Activated gamma-delta T cell treated with Interleukin-2 at 50 U/mL for 16 hours (primary cell): ENCODE measurements around the gene KCTD17.

ENCODE experiments used
- DNase-seq: peaks from one replicate; pipeline ENCODE4 v3.0.0-alpha.2; 2020

The KCTD17 gene

GRCh38 chr22:37044634-37045625 lies 6.6 kb upstream of the KCTD17 start:
- no peak for DNase-seq

- DNase-seq = no peak
Observed at GRCh38 chr22:37045958-37046357, 5.6 kb upstream of the KCTD17 start.

DNA sequence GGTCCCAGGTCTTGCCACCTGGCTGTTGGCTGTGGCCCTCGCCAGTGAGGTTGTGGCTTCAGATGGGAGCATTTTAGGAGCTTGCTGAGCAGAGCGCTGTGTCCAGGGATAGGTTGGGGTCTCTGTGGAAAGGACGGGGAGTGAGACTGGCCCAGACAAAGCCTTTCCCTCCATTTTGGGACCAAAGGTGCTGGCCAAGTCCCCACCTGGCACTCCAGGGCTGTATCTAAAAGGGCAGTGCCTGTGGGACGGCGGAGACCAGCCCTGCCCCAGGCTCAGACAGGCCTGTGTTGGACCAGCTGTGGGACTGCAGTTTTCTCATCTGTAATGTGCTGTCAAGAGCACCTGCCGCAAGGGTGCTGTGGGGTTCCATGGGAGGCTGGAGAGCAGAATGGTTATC lies 5.0 kb upstream of the KCTD17 start:
- DNase-seq = no peak

DNA sequence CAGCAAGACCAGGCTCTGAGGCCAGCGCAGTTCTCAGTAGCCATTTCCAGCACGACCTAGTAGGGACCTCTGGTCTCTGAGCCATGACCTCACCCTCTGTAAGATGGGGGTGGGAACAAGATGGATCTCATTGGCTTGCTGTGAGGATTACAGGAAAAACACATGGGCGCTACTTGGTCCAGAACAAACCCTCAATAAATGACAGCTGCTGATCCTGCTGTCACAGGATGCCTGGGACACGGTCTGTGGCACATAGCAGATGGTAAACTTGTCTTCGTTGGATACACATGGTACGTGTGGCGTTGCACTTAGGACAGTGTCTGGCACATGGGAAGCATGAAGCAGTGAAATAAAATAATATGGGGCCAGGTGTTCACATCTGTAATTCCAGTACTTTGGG lies 4.5 kb upstream of the KCTD17 start:
- no peak for DNase-seq

DNA sequence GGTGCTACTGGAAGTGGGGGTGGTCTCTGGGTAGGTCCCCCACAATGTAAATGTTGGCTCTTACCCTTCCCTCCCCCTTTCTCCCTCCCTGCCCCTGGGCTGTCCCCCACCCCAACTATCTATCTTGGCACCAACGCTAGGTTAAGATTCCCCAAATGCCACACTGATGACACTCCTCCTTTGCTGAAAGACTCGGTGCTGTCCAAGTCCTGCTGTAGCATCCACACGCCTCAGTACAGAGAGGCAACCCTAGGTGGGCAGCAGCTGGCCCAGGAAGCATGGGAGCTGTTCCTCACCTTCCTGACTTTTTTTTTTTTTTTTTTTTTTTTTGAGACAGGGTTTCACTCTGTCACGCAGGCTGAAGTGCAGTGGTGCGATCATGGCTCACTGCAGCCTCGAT lies 3.4 kb upstream of the KCTD17 start:
- no peak for DNase-seq

GRCh38 chr22:37049224-37049623 lies 2.3 kb upstream of the KCTD17 start:
- DNase-seq = no peak

GRCh38 chr22:37050913-37051312 lies 629 bp upstream of the KCTD17 start:
- DNase-seq = no peak

GRCh38 chr22:37052386-37053309 lies 1.1 kb downstream of the KCTD17 start:
- DNase-seq = no peak

- no peak for DNase-seq
Observed at GRCh38 chr22:37053310-37054055, 1.9 kb downstream of the KCTD17 start.

DNA sequence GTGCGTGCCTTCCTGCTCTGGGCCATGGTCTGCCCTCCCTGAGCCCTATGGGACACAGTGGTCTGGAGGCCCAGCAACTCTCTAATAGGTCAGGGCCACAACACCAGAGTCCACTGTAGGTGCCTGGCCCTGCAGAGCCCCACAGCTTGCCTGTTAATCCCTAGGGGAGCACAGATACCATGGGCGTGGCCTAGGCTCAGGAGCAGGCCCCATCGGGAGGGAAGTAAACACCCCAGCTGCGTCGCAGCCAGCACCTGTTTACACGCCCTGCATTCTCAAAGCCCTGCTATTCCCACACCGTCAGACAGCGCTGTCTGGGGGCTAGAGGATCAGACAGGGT lies 2.5 kb downstream of the KCTD17 start:
- DNase-seq = no peak

- no peak for DNase-seq
Observed at GRCh38 chr22:37054600-37055365, 3.2 kb downstream of the KCTD17 start.

DNA sequence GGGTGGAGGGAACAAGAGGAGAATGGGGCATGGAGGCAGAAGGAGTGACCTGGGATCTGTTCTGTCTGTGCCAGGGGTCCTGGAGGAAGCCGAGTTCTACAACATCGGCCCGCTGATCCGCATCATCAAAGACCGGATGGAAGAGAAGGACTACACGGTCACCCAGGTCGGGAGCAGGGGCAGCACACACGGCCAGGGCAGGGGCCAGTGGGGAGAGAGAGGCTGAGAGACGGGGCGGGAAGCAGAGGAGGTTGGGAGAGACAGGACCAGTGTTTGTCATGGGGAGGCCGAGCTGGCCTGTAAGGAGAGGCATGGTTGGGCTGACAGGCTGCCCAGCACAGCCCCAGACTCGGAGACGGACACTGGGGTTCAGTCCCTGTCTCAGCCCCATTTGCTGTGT lies 4.7 kb downstream of the KCTD17 start:
- no peak for DNase-seq

GRCh38 chr22:37057226-37057625 lies 5.7 kb downstream of the KCTD17 start:
- DNase-seq = no peak

- DNase-seq = no peak
Observed at GRCh38 chr22:37057796-37058510, 6.4 kb downstream of the KCTD17 start.

DNA sequence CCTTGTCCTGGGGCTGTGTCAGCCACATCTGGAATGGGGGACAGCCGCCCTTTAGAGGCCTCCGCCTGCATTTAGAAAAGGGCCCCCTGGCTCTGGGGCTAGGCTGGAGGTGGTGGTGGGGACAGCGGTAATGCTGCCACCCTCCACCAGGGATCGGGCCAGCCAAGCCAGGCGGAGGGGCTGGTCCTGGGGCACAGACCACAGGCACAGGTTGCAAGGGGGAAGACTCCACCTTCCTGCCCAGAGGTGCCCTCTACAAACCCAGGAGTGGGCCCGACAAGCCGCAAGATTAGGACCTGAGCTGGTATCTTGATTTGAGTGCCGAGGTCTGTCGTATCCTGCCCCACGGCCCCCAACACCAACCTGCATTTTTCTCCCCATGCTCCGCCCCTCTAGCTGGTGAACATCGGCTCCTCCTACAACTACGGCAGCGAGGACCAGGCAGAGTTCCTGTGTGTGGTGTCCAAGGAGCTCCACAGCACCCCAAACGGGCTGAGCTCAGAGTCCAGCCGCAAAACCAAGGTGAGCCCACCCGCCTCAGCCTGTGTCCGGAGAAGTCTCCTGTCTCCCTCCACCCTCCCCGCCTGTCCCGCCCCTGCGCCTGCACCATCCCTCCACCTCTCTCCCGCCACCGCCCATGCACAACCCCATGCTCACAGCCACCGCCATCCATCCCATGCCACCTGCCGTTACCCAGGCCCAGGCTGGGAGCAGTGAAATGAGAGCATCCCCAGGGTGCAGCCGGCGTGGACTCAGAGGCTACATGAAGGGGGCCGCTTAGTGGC lies 7.6 kb downstream of the KCTD17 start:
- DNase-seq = no peak

- no peak for DNase-seq
Observed at GRCh38 chr22:37059876-37060449, 8.4 kb downstream of the KCTD17 start.

DNA sequence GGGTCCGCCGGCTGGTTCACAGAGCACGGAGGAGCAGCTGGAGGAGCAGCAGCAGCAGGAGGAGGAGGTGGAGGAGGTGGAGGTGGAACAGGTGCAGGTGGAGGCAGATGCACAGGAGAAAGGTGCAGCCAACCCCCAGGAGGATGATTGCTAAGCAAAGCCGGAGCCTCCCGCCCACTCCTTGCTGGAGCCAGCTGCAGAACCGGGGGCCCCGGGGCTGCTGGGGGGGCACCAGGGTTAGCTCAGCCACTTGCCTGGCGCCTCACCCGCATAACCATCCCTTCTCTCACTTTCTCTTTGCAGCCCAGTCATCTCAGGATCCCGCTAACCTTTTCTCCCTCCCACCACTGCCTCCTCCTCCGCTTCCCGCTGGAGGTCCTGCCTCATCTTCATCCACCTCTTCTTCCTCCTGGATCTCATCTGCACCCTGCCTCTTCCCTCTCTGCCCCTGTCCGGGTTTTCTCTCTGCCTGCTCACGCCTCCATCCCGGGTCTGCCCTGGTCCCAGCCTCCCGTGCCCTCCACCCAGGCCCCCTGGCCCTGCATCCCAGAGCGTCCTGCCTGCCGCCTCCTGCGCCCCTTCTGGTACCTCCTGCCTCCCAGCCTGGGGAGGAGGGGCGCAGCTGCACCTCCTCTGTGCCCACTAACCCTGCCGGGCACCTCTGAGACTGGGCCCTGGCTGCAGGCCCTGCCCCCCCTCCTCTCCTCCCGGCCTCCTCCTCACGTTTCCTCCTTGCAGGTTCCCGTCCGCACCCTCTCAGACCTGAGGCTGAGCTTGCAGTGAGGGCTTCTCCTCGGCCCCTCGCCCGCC lies 9.5 kb downstream of the KCTD17 start:
- no peak for DNase-seq

DNA sequence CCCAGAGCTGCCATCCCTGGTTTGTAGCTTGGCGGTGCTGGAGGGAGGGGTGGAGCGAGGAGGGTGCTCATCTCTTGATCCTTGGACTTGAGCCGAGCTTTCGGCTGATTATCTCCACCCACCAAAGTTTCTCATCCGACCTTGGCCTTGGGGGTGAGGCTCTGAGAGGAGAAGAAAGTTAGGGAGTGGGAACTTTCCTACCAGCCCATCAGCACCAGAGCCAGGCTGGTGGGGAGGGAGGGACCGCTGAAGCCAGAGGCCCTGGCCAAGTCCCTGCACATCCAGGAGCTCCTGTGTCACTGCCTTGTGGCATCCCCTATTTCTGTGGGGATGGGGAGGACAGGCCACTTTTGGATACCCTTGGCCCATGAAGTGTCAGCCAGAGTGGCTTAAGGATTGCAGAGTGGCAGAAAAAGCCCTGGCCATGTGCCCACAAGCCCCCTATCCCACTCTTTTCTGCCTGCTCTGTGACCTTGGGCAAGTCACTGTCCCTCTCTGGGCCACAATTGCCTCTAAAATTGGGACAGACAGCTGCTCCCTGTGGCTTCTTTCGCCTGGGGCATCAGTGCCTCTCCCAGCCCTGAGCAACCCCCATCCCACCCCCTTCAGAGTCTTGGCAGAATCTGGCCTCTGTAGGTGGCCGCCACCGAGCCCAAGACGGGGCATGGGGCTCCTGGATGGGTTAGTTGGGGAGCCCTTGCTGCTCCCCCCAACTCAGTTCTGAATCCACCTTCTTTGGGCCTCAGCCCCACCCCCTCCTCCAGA lies 10.3 kb downstream of the KCTD17 start:
- no peak for DNase-seq

DNA sequence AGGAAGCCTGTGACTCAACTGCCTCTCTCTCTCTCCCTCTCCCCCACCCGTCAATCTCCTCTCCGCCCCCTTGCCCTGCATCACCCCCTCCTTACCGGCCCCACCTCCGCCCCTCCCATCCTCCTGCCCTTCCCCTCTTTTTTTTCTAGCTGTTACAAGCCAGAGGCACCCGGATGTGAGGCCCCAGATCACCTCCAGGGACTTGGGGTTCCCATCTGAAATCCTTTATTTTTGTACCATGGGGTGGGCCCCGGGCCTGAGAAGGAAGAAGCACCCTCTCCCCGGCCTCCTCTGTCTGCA lies 10.8 kb downstream of the KCTD17 start:
- DNase-seq = no peak
